B cell (primary cell): ENCODE data around the gene PPP2R5E. TPM values are rescaled to one million over a fixed set of nuclear protein-coding genes. Genes with fewer than 3 reads are reported as not detected.

Experiments used
- ATAC-seq: fragments of 200-7000 bp; cut with Tn5 transposase; one replicate; pipeline ENCODE4 v1.10.0; 2021; ENCODE audit warnings: low read depth, mild to moderate bottlenecking, moderate number of reproducible peaks, moderate library complexity
- CTCF ChIA-PET: fragments of 350-600 bp; sonication (Branson Sonifier 250); formaldehyde crosslinking; loops from one replicate; lab custom pipeline; 2021; ENCODE audit warnings: antibody characterized with exemption, inconsistent platforms; lab: Charles Lee
- POLR2A ChIA-PET: fragments of 350-600 bp; sonication (Branson Sonifier 250); formaldehyde crosslinking; loops from one replicate; lab custom pipeline; 2021; ENCODE audit warnings: antibody characterized with exemption; lab: Charles Lee
- DNase-seq: peaks from one replicate; pipeline ENCODE4 v3.0.0; 2013
- H2AFZ ChIP-seq: 2 replicates; pipeline ENCODE4 v1.6.1; 2012; ENCODE audit warnings: mild to moderate bottlenecking, low read depth, low read length; ENCODE audit not compliant: insufficient read depth, poor library complexity, severe bottlenecking
- H3K27ac ChIP-seq, 2 donors: 1 replicate in 1 of 2; 2 replicates in 1 of 2; pipeline ENCODE4 v1.5.1; 2012 to 2013; ENCODE audit warnings: low read length in 2 of 2, mild to moderate bottlenecking in 2 of 2, moderate library complexity in 1 of 2
- H3K27me3 ChIP-seq, 4 experiments: fragments of 200-600 bp in 1 of 4; sonication (generic) in 1 of 4; replicated peaks in 1 of 4; 1 replicate in 2 of 4; 2 replicates in 2 of 4; pipeline versions ENCODE4 v1.6.1 to v1.7.0; 2013 to 2016; ENCODE audit warnings: low read length in 3 of 4, mild to moderate bottlenecking in 2 of 4, mixed read lengths in 1 of 4, moderate library complexity in 1 of 4; ENCODE audit not compliant: insufficient read depth in 4 of 4, control insufficient read depth in 3 of 4; ENCODE audit errors: control extremely low read depth in 1 of 4
- H3K36me3 ChIP-seq, 2 experiments: replicated peaks in 1 of 2; 1 replicate in 1 of 2; 2 replicates in 1 of 2; pipeline versions ENCODE4 v1.6.1 to v1.7.1; 2013; ENCODE audit warnings: low read length in 1 of 2; ENCODE audit not compliant: insufficient read depth in 2 of 2, control insufficient read depth in 1 of 2; ENCODE audit errors: control extremely low read depth in 1 of 2, extremely low read depth in 1 of 2
- H3K4me1 ChIP-seq, 2 donors: fragments of 200-600 bp in 1 of 2; sonication (generic) in 1 of 2; 1 replicate in 1 of 2; 2 replicates in 1 of 2; pipeline versions ENCODE4 v1.5.1 to v1.6.1; 2013 to 2017; ENCODE audit warnings: low read length in 2 of 2; ENCODE audit not compliant: control insufficient read depth in 2 of 2, insufficient read depth in 2 of 2
- H3K4me2 ChIP-seq: replicated peaks from 2 replicates; pipeline ENCODE3; 2012; ENCODE audit warnings: mild to moderate bottlenecking, low read depth, low read length; ENCODE audit not compliant: poor library complexity, severe bottlenecking
- H3K4me3 ChIP-seq, 5 experiments: fragments of 200-600 bp in 1 of 5; sonication (generic) in 1 of 5; 1 replicate in 3 of 5; 2 replicates in 2 of 5; pipeline versions ENCODE4 v1.5.1 to v1.7.0; 2011 to 2016; ENCODE audit warnings: low read length in 4 of 5, mild to moderate bottlenecking in 4 of 5, low read depth in 2 of 5, control low read depth in 1 of 5, moderate library complexity in 1 of 5; ENCODE audit not compliant: insufficient read depth in 1 of 5; ENCODE audit errors: control extremely low read depth in 1 of 5, extremely low read depth in 1 of 5
- H3K79me2 ChIP-seq: fragments of 200-600 bp; sonication (generic); one replicate; pipeline ENCODE4 v1.6.0; 2016; ENCODE audit warnings: low read length; ENCODE audit not compliant: control insufficient read depth, insufficient read depth
- H3K9ac ChIP-seq: fragments of 200-600 bp; sonication (generic); 2 replicates; pipeline ENCODE4 v1.6.1; 2017; ENCODE audit warnings: mild to moderate bottlenecking, low read length, moderate library complexity
- H3K9me3 ChIP-seq, 3 donors: one replicate each; pipeline versions ENCODE4 v1.6.1 to v1.7.1; 2013; ENCODE audit warnings: low read length in 2 of 3; ENCODE audit not compliant: control insufficient read depth in 2 of 3, insufficient read depth in 1 of 3; ENCODE audit errors: control extremely low read depth in 1 of 3
- H4K20me1 ChIP-seq: 2 replicates; pipeline ENCODE4 v1.6.0; 2012; ENCODE audit warnings: mild to moderate bottlenecking, low read length; ENCODE audit not compliant: insufficient read depth, control insufficient read depth, poor library complexity, severe bottlenecking
- H3K27ac Mint-ChIP-seq: one replicate; pipeline ENCODE4 v1.8.0; 2021; ENCODE audit warnings: mixed read lengths
- H3K27me3 Mint-ChIP-seq: one replicate; pipeline ENCODE4 v1.8.0; 2021; ENCODE audit warnings: mixed read lengths
- H3K4me1 Mint-ChIP-seq: one replicate; pipeline ENCODE4 v1.8.0; 2021; ENCODE audit warnings: mixed read lengths
- H3K4me3 Mint-ChIP-seq: one replicate; pipeline ENCODE4 v1.8.0; 2021; ENCODE audit warnings: mixed read lengths
- H3K9me3 Mint-ChIP-seq: one replicate; pipeline ENCODE4 v1.8.0; 2022; ENCODE audit warnings: mixed read lengths; ENCODE audit not compliant: insufficient read depth
- CTCF ChIP-seq: fragments of 200-600 bp; IDR thresholded peaks from one replicate; pipeline ENCODE4 v1.8.0; 2022; ENCODE audit warnings: antibody characterized with exemption, mild to moderate bottlenecking
- EZH2 ChIP-seq: IDR thresholded peaks from 2 replicates; pipeline ENCODE4 v1.6.1; 2012; ENCODE audit warnings: borderline replicate concordance, low read depth, mild to moderate bottlenecking, moderate library complexity, low read length; ENCODE audit not compliant: insufficient read depth, poor library complexity, severe bottlenecking
- WGBS: methylation state at CpG from one replicate; pipeline ENCODE4 v1.1.5; 2013; ENCODE audit warnings: missing lambda C conversion rate; ENCODE audit not compliant: insufficient coverage; 5-methylcytosine and 5-hydroxymethylcytosine counted together
- intact Hi-C: fragments of 100-400 bp; cut with micrococcal nuclease; formaldehyde crosslinking; loops from one replicate; pipeline ENCODE4 v1.10.0; 2022
- polyA plus RNA-seq: library from polyadenylated mRNA; depleted of rRNA; stranded (reverse); fragments of >200 nt; gene quantifications from 2 replicates; pipeline ENCODE4 v1.2.3, GENCODE V29; 2012
- total RNA-seq, 2 donors: library from RNA; stranded (reverse); fragments of 120-200 nt in 1 of 2; gene quantifications; 1 replicate in 1 of 2; 2 replicates in 1 of 2; pipeline versions ENCODE4 v1.2.3 to v1.2.4, GENCODE V29; 2013 to 2022

PPP2R5E gene
- total and polyA plus RNA-seq, 2 donors (not counting 1 experiment from before 2014, with no cell fraction given): 6.3 to 40.6 TPM

GRCh38 chr14:63444588-63444987, 98.6 kb downstream of the PPP2R5E start:
- ATAC-seq: no peak
- no CpG with 5 or more reads among the region's 1 CpG for WGBS
- Histone ChIP-seq H3K4me2 (no peak overlapping the region), H2AFZ (no peak overlapping the region), H3K9ac (no peak overlapping the region), H3K9me3 (no peaks in the 10 kb centered on the region), H3K79me2 (peaks cover 62% of the 10 kb centered on the region), H3K27me3 (no peaks in the 10 kb centered on the region), H3K4me3 (no peak overlapping the region), H3K27ac (no peak overlapping the region), H3K4me1 (no peaks in the 10 kb centered on the region), H3K36me3 (peaks cover 0 to 11% of the 10 kb centered on the region in 2 experiments), H4K20me1 (peaks cover 15% of the 10 kb centered on the region)
- POLR2A ChIA-PET: no interaction called here
- Mint-ChIP-seq H3K9me3 (no peaks in the 10 kb centered on the region), H3K4me1 (peaks cover 13% of the 10 kb centered on the region), H3K27me3 (no peaks in the 10 kb centered on the region), H3K4me3 (no peak overlapping the region), H3K27ac (no peak overlapping the region)
- intact Hi-C loops: no loop called here
- DNase-seq: no peak
- CTCF ChIA-PET: no interaction called here
- TF ChIP-seq EZH2 (no peak), CTCF (no peak)

DNA sequence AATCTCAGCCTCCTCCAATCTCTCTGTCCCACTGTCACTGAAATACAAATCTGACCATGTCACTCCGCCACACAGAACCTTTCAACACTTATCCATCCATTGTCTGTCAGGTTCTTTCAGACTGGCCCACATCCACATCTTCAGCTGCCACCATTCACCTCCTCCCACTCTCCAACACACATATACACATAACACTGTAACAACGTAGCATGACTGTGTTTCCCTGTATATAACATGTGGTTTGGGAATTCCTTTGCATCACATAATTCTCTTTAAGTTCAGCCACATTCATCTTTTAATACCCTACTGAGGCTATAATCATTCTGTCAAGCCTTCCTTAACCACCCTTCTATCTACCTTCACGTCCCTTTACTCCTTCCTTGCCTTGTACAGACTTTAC, 99.2 kb downstream of the PPP2R5E start:
- intact Hi-C loops: no loop called here
- TF ChIP-seq EZH2 (no peak), CTCF (no peak)
- H3K27me3 ChIP-seq: no peaks in the 10 kb centered on the region
- ATAC-seq (no peak), DNase-seq (no peak)
- peaks cover 15% of the 10 kb centered on the region for H4K20me1 ChIP-seq
- Mint-ChIP-seq H3K27ac (no peak overlapping the region), H3K9me3 (no peaks in the 10 kb centered on the region), H3K4me1 (peaks cover 13% of the 10 kb centered on the region), H3K27me3 (no peaks in the 10 kb centered on the region), H3K4me3 (no peak overlapping the region)
- 100% methylated on average over 1 of the region's 3 CpGs for WGBS
- H3K4me1 ChIP-seq: no peaks in the 10 kb centered on the region
- ChIA-PET POLR2A (no interaction called here), CTCF (interaction anchor here (0.5 kb wide), 1 partner anchor 1218 kb away, joined by 3 read pairs; no protein-coding TSS in a partner anchor)
- no peaks in the 10 kb centered on the region for H3K9me3 ChIP-seq
- H2AFZ ChIP-seq: no peak overlapping the region
- no peak overlapping the region for H3K4me2 ChIP-seq
- peaks cover 62% of the 10 kb centered on the region for H3K79me2 ChIP-seq
- no peak overlapping the region for H3K27ac ChIP-seq
- H3K4me3 ChIP-seq: no peak overlapping the region
- peaks cover 0 to 9% of the 10 kb centered on the region in 2 experiments for H3K36me3 ChIP-seq
- H3K9ac ChIP-seq: no peak overlapping the region
